Esophagus mucosa (tissue), 1 donor: ENCODE data around the gene SPANXA2. TPM values are rescaled to one million over a fixed set of nuclear protein-coding genes. Genes with fewer than 3 reads are reported as not detected.
"Not testable (repeated sequence)": the region's sequence is repeated elsewhere in the genome, so short reads cannot be mapped to it uniquely, and the experiment has no call there.

Experiments
- ATAC-seq: fragments of 200-7000 bp; cut with Tn5 transposase; one replicate; pipeline ENCODE4 v1.9.1; 2020
- total RNA-seq: library from RNA; stranded (reverse); gene quantifications from one replicate; pipeline ENCODE4 v1.2.4, GENCODE V29; 2023
- donor health status: DM: yes; HTN: yes; CAD: no.

Gene SPANXA2
- not detected for total RNA-seq

- ATAC-seq = not testable (repeated sequence)
Observed at GRCh38 chrX:141589408-141589807, at the start of gene SPANXA2. SPANXA2 (plus strand) TSS chrX:141589708; CDS start chrX:141589768, 60 bp downstream.

- ATAC-seq = not testable (repeated sequence)
Observed at GRCh38 chrX:141542551-141542950, 47.0 kb upstream of the SPANXA2 start.

GRCh38 chrX:141584638-141585037, 4.9 kb upstream of the SPANXA2 start, which contains the start of gene SPANXA1:
SPANXA1 (minus strand) TSS chrX:141584738; CDS start chrX:141584678, 60 bp downstream.
- not testable (repeated sequence) for ATAC-seq

- no peak for ATAC-seq
Observed at GRCh38 chrX:141609111-141609510, 19.6 kb downstream of the SPANXA2 start.

GRCh38 chrX:141619336-141619735, 29.8 kb downstream of the SPANXA2 start:
- no peak for ATAC-seq

- ATAC-seq = no peak
Observed at GRCh38 chrX:141632124-141632523, 42.6 kb downstream of the SPANXA2 start.

- ATAC-seq = no peak
Observed at GRCh38 chrX:141638550-141638949, 49.0 kb downstream of the SPANXA2 start.

Other genes with a start within 250 kb of the SPANXA2 start
- not detected for gene SPANXA1, start 5.0 kb upstream of the SPANXA2 start, total RNA-seq
- not detected for gene SPANXD, start 109.0 kb downstream of the SPANXA2 start, total RNA-seq
- gene MAGEC3, start 248.6 kb downstream of the SPANXA2 start, total RNA-seq = not detected